Stimulated activated CD8-positive, alpha-beta memory T cell treated with anti-CD3 and anti-CD28 coated beads, Interleukin-2, amount 100 ng/mL, for 48 hours (primary cell): ENCODE data around the gene KRTAP5-10.
"Not testable (repeated sequence)": the region's sequence is repeated elsewhere in the genome, so short reads cannot be mapped to it uniquely, and the experiment has no call there.

ENCODE experiments used
- DNase-seq, 2 donors: peaks; one replicate each; pipeline ENCODE4 v3.0.0-alpha.2; 2020; ENCODE audit warnings: low read depth in 2 of 2

Gene KRTAP5-10

DNA sequence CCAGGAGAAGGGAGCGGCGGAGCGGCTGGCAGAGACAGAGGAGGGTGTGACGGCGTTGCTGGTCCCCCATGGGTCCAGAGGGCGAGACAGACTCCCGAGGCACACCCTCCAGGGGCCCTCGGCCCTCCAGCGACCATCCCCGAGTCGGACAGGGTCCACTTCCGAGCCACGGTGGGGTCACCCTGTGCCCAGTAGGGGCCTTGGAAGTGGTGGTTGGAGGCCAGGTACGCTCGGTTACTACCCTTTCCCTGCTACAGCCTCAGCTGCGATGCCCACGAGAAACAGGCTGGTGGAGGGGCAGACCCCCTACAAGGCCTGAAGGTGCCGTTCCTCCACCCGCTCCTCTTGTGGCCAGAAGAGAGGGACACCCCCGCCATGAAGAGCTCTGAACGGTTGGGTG, 42.9 kb downstream of the KRTAP5-10 start:
- not testable (repeated sequence) for DNase-seq

GRCh38 chr11:71611218-71611910, 46.0 kb downstream of the KRTAP5-10 start:
- DNase-seq, result not testable (repeated sequence)

DNA sequence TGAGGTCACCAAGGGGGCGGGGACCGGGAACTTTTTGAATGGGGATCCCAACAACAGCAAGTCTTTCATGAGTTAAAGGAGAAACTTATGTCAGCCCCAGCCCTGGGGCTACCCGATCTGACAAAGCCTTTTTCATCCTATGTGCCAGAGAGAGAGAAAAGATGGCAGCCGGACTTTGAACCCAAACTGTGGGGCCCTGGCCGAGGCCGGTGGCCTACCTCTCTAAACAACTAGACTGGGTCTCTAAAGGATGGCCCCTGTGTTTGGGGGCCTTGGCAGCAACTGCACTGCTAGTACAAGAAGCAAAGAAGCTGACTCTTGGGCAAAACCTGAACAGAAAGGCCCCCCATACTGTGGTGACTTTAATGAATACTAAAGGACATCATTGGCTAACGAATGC, 48.6 kb downstream of the KRTAP5-10 start:
- not testable (repeated sequence) for DNase-seq

- not testable (repeated sequence) for DNase-seq
These were observed 49.1 kb downstream of the KRTAP5-10 start for GRCh38 chr11:71614366-71614917.

DNA sequence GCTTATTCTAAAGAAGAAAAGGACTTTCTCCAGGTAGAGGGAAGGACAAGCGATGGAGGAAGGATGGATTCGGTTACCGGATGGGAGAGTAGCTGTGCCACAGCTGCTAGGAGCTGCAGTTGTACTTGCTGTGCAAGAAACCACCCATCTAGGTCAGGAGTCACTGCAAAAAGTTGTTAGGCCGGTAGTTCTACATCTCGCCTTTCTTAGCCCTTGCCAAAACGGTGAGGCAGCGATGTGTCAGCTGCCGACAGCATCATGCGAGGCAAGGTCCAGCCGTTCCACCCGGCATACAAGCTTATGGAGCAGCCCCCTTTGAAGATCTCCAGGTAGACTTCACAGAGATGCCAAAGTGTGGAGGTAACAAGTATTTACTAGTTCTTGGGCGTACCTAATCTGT, 49.6 kb downstream of the KRTAP5-10 start:
- not testable (repeated sequence) for DNase-seq
